AG10803 (cell line): Measurements from ENCODE around the gene ZDHHC14.

Source experiments
- DNase-seq: peaks from one replicate; pipeline ENCODE4 v3.0.0; 2010; ENCODE audit warnings: low read depth
- H3K4me3 ChIP-seq: 2 replicates; pipeline ENCODE4 v1.5.1; 2011; ENCODE audit warnings: mild to moderate bottlenecking, low read length, control low read depth
- CTCF ChIP-seq: conservative IDR thresholded peaks from 2 replicates; pipeline ENCODE4 v1.5.1; 2011; ENCODE audit warnings: mild to moderate bottlenecking, low read length, control low read depth, inconsistent platforms

Gene ZDHHC14

GRCh38 chr6:157442291-157442690 lies 61.3 kb downstream of the ZDHHC14 start:
- peak; percentile 60 for DNase-seq
- no peak for TF ChIP-seq CTCF

GRCh38 chr6:157443066-157443800 lies 62.2 kb downstream of the ZDHHC14 start:
- DNase-seq, result peak; percentile 90
- no peak overlapping the region for H3K4me3 ChIP-seq
- no peak for TF ChIP-seq CTCF

More at GRCh38 chr6:157442291-157442690, 61.3 kb downstream of the ZDHHC14 start:
- H3K4me3 ChIP-seq, result no peak overlapping the region

- no peak overlapping the region for H3K4me3 ChIP-seq
- peak; percentile 9 for DNase-seq
- TF ChIP-seq CTCF, result no peak
Measured at GRCh38 chr6:157445277-157446009, 64.5 kb downstream of the ZDHHC14 start.

- no peak overlapping the region for H3K4me3 ChIP-seq
- no peak for TF ChIP-seq CTCF
- DNase-seq, result no peak
Measured at GRCh38 chr6:157447735-157448134, 66.7 kb downstream of the ZDHHC14 start.

- no peak overlapping the region for H3K4me3 ChIP-seq
- TF ChIP-seq CTCF, result no peak
- no peak for DNase-seq
Measured at GRCh38 chr6:157449610-157450009, 68.6 kb downstream of the ZDHHC14 start.

- no peak overlapping the region for H3K4me3 ChIP-seq
- DNase-seq, result no peak
- TF ChIP-seq CTCF, result no peak
Measured at GRCh38 chr6:157450931-157451742, 70.1 kb downstream of the ZDHHC14 start.
